Measurements from ENCODE around the gene CCR7. TPM values are rescaled to one million over a fixed set of nuclear protein-coding genes. Genes with fewer than 3 reads are reported as not detected.

The CCR7 gene
- total and polyA plus RNA-seq, 4 donors: 1.8 to 5.9 (median 3.0) TPM

DNA sequence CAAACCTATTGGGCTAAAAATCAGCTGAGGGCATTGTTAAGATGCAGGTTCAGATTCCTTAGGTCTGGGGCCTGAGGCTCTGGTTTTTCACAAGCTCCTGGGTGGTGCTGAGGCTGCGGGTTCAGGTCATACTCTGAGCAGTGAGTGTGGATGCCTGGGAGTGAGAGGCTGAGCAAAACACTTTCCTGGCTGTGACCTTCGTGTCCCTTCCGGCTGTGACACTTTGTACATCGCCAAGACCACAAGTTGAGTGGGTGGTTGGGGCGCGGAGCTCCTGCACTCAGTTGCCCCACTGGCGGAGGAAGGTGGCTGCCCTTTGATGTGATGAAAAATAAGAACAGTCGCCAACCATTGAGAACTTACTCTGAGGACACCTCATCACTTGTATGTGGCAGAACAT lies 24.8 kb downstream of the CCR7 start:
- ATAC-seq (ENCODE audit: insufficient read depth, low FRiP score) (no peak), DNase-seq (no peak)
- Histone ChIP-seq H3K27me3 (ENCODE audit: control insufficient read depth in 3 of 3, insufficient read depth in 3 of 3, low read length in 2 of 3) (no peaks in the 10 kb centered on the region), H3K27ac (ENCODE audit: low read depth in 1 of 2, low read length in 1 of 2) (peak overlapping the region in 1 of 2 donors; percentile 66), H3K9me3 (ENCODE audit: control insufficient read depth in 4 of 4, insufficient read depth in 3 of 4, low read length in 3 of 4) (no peaks in the 10 kb centered on the region), H3K4me1 (ENCODE audit: control insufficient read depth in 5 of 5, insufficient read depth in 5 of 5, low read length in 5 of 5) (peaks cover 15 to 45% (median 36%) of the 10 kb centered on the region in 5 donors), H3K9ac (ENCODE audit: insufficient read depth in 1 of 2, low read length in 2 of 2) (no peak overlapping the region), H3K36me3 (ENCODE audit: control insufficient read depth in 4 of 4, insufficient read depth in 4 of 4, low read length in 4 of 4) (no peaks in the 10 kb centered on the region), H3K4me3 (no peak overlapping the region)
- WGBS, 2 donors: 81 to 91% methylated on average over 8 of the region's 8 CpGs
- TF ChIP-seq, protein P1, sequence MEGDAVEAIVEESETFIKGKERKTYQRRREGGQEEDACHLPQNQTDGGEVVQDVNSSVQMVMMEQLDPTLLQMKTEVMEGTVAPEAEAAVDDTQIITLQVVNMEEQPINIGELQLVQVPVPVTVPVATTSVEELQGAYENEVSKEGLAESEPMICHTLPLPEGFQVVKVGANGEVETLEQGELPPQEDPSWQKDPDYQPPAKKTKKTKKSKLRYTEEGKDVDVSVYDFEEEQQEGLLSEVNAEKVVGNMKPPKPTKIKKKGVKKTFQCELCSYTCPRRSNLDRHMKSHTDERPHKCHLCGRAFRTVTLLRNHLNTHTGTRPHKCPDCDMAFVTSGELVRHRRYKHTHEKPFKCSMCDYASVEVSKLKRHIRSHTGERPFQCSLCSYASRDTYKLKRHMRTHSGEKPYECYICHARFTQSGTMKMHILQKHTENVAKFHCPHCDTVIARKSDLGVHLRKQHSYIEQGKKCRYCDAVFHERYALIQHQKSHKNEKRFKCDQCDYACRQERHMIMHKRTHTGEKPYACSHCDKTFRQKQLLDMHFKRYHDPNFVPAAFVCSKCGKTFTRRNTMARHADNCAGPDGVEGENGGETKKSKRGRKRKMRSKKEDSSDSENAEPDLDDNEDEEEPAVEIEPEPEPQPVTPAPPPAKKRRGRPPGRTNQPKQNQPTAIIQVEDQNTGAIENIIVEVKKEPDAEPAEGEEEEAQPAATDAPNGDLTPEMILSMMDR (IDR thresholded peaks at IDR 0.05; ENCODE audit: control extremely low read depth, extremely low read depth): no peak

DNA sequence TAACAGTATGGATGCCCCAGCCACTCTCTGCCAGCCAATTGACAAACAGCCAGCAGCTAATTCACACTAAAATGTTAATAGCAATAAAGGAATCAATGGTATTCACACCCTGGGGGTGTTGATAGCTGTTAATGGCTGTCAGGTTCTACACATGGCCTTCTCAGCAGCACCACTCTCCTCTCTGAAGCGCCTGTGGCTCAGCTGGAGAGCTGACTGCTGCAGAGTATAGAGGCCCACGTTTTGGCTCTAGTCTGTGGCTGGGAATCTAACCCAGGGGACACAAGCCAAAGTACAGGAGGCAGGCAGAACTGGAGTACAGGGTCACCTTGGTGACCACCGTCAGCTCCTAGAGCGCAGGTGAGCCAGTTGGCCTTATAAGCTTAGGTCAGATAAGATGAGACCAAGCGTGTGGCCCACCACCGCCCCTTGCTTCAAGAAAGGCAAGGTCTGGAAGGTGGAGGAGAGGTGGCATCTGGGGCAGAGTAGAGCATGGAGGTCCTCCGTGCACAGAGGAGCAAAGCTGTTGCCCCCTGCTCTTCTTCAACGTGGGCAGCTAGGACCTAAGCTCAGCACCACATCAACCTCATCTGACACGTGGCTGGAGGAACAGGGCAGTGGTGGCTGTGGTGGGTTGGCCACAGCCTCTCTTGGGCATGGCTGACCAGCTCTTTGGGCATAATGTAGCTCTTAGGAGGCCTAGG lies 25.4 kb downstream of the CCR7 start:
- no peak overlapping the region for H3K4me3 ChIP-seq
- 88 to 90% methylated on average over 9 of the region's 9 CpGs for WGBS, 2 donors
- H3K4me1 ChIP-seq (ENCODE audit: control insufficient read depth in 5 of 5, insufficient read depth in 5 of 5, low read length in 5 of 5): peaks cover 15 to 45% (median 36%) of the 10 kb centered on the region in 5 donors
- no peak overlapping the region for H3K9ac ChIP-seq (ENCODE audit: insufficient read depth in 1 of 2, low read length in 2 of 2)
- TF ChIP-seq, protein P1 (IDR thresholded peaks at IDR 0.05; ENCODE audit: control extremely low read depth, extremely low read depth): no peak
- ATAC-seq (ENCODE audit: insufficient read depth, low FRiP score): no peak
- no peaks in the 10 kb centered on the region for H3K36me3 ChIP-seq (ENCODE audit: control insufficient read depth in 4 of 4, insufficient read depth in 4 of 4, low read length in 4 of 4)
- no peaks in the 10 kb centered on the region for H3K27me3 ChIP-seq (ENCODE audit: control insufficient read depth in 3 of 3, insufficient read depth in 3 of 3, low read length in 2 of 3)
- peak overlapping the region in 1 of 2 donors; percentile 66 for H3K27ac ChIP-seq (ENCODE audit: low read depth in 1 of 2, low read length in 1 of 2)
- no peaks in the 10 kb centered on the region for H3K9me3 ChIP-seq (ENCODE audit: control insufficient read depth in 4 of 4, insufficient read depth in 3 of 4, low read length in 3 of 4)
- no peak for DNase-seq

DNA sequence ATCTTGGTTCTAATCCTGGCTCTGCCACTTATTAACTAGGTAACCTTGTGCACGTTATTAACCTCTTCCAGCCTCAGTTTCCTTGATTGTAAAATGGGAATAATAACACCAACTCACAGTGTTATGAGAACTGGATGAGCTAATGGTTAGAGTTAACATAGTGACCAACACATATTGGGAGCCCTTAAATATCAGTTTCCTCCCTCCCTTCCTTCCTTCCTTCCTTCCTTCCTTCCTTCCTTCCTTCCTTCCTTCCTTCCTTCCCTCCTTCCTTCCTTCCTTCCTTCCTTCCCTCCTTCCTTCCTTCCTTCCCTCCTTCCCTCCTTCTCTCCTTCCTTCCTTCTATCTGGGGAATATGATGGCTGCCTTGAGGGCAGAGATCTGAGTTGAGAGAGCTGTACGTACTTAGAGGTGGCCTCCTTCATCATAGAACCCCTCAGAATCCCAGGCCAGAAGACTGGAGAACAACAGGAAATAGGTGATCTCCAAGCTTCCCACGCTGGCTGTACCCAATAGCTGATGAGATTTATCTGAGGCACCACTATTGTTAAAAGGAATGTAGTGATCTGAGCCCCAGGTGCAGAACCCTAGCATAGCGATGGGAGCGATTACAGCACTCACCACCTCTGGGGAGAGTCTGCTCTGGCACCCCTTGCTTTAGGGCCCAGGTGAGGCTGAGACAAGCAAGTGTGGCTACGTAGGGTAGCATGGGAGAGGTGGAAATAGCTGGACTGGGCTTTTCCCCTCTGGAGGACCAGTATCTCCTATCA lies 26.2 kb downstream of the CCR7 start:
- no peaks in the 10 kb centered on the region for H3K36me3 ChIP-seq (ENCODE audit: control insufficient read depth in 4 of 4, insufficient read depth in 4 of 4, low read length in 4 of 4)
- peak overlapping the region in 1 of 2 donors; percentile 85 for H3K27ac ChIP-seq (ENCODE audit: low read depth in 1 of 2, low read length in 1 of 2)
- no peak overlapping the region for H3K9ac ChIP-seq (ENCODE audit: insufficient read depth in 1 of 2, low read length in 2 of 2)
- H3K4me1 ChIP-seq (ENCODE audit: control insufficient read depth in 5 of 5, insufficient read depth in 5 of 5, low read length in 5 of 5): peaks cover 15 to 45% (median 40%) of the 10 kb centered on the region in 5 donors
- no peaks in the 10 kb centered on the region for H3K9me3 ChIP-seq (ENCODE audit: control insufficient read depth in 4 of 4, insufficient read depth in 3 of 4, low read length in 3 of 4)
- WGBS, 2 donors: 81 to 86% methylated on average over 6 of the region's 6 CpGs
- TF ChIP-seq, protein P1 (IDR thresholded peaks at IDR 0.05; ENCODE audit: control extremely low read depth, extremely low read depth): no peak
- no peak overlapping the region for H3K4me3 ChIP-seq
- ATAC-seq (ENCODE audit: insufficient read depth, low FRiP score): no peak
- DNase-seq: no peak
- H3K27me3 ChIP-seq (ENCODE audit: control insufficient read depth in 3 of 3, insufficient read depth in 3 of 3, low read length in 2 of 3): no peaks in the 10 kb centered on the region
